DND-41 (cell line): ENCODE results near the gene PLEKHG1.

Source experiments
- CTCF ChIP-seq: IDR thresholded peaks from 2 replicates; pipeline ENCODE4 v1.5.1; 2012; ENCODE audit warnings: borderline replicate concordance, low read length, moderate library complexity, mild to moderate bottlenecking; ENCODE audit not compliant: poor library complexity, severe bottlenecking; ENCODE audit errors: extremely low read depth
- EZH2 ChIP-seq: IDR thresholded peaks from 3 replicates; pipeline ENCODE4 v1.6.1; 2012; ENCODE audit warnings: borderline replicate concordance, low read depth, mild to moderate bottlenecking, moderate library complexity, low read length, inconsistent platforms; ENCODE audit not compliant: severe bottlenecking

GRCh38 chr6:150584596-150584995 lies 15.1 kb upstream of the PLEKHG1 start:
- no peak for TF ChIP-seq EZH2
- TF ChIP-seq CTCF = no peak
